NB4 (cell line): ENCODE results near the gene CACNA1A.
"Not testable (repeated sequence)": the region's sequence is repeated elsewhere in the genome, so short reads cannot be mapped to it uniquely, and the experiment has no call there.

Experiments used
- CTCF ChIP-seq: IDR thresholded peaks from one replicate; pipeline ENCODE4 v1.5.1; 2012; ENCODE audit warnings: low read depth, low read length
- POLR2A ChIP-seq: IDR thresholded peaks from 2 replicates; pipeline ENCODE4 v1.6.1; 2011; ENCODE audit warnings: mild to moderate bottlenecking; ENCODE audit not compliant: insufficient read length; ENCODE audit errors: extremely low read depth

- not testable (repeated sequence) for TF ChIP-seq POLR2A, CTCF
Measured at GRCh38 chr19:13177584-13177983, 328.7 kb downstream of the CACNA1A start.
